H1 (cell line): Measurements from ENCODE around the gene CAMP. TPM values are rescaled to one million over a fixed set of nuclear protein-coding genes. Genes with fewer than 3 reads are reported as not detected.

Source experiments
- GTF2F1 ChIP-seq: IDR thresholded peaks from 2 replicates; pipeline ENCODE4 v1.6.1; 2012; ENCODE audit warnings: low read depth, low read length, improper control_type of control experiment, borderline replicate concordance
- RNF2 ChIP-seq: fragments of 200-900, 300-1000 bp; sonication (generic); IDR thresholded peaks from 2 replicates; pipeline ENCODE4 v1.7.1; 2016; ENCODE audit warnings: borderline replicate concordance, low read depth, mild to moderate bottlenecking, antibody characterized with exemption, low read length; ENCODE audit not compliant: poor library complexity, severe bottlenecking; ENCODE audit errors: missing control alignments
- polyA plus RNA-seq, 7 experiments: library from polyadenylated mRNA; depleted of rRNA in 3 of 7; stranded (reverse) in 5 of 7; unstranded in 2 of 7; fragments of >200 nt in 5 of 7; fragments of 200-250 nt in 2 of 7; gene quantifications; 1 replicate in 5 of 7; 2 replicates in 1 of 7; 4 replicates in 1 of 7; pipeline versions ENCODE4 v1.2.1 to v1.2.3, GENCODE V29; 2011 to 2013; ENCODE audit warnings: missing spikeins in 2 of 7, mixed read lengths in 2 of 7
- total RNA-seq: library from RNA; stranded (reverse); fragmentation: NEBNext Ultra II Directional; extraction: Animal tissue kit (Norgen Biotek cat#: 25700); gene quantifications from 2 replicates; pipeline ENCODE4 v1.2.1, GENCODE V29; 2021

Gene CAMP
- total and polyA plus RNA-seq, 2 of the 8 experiments (the other 6 are each of a cell fraction or from before 2014, with no cell fraction given) = not detected

DNA sequence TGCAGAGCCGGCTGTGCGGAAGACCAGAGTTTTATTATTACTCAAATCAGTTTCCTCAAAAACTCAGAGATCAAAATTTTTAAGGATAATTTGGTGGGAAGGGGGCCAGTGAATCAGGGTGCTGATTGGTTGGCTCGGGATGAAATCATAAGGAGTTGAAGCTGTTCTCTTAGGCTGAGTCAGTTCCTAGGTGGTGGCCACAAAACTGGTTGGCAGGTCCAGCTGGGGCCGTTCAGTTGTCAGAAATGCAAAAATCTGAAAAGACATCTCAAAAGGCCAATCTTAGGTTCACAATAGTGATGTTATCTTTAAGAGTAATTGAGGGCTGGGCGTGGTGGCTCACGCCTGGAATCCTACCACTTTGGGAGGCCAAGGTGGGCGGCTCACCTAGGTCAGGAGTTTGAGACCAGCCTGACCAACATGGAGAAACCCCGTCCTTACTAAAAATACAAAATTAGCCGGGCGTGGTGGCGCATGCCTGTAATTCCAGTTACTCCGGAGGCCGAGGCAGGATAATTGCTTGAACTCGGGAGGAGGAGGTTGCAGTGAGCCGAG, 15.3 kb downstream of the CAMP start (continued):
- no peak for TF ChIP-seq RNF2
- TF ChIP-seq GTF2F1 = no peak
